Transverse colon (tissue), 4 donors: ENCODE data around the gene EIF5B.

ENCODE experiments used
- CTCF ChIP-seq, 5 experiments: fragments of 200-600 bp in 3 of 5; fragments of 450-650 bp in 2 of 5; sonication (generic) in 3 of 5; IDR thresholded peaks; 1 replicate in 2 of 5; 2 replicates in 3 of 5; pipeline ENCODE4 v1.5.1; 2016 to 2017; ENCODE audit warnings: antibody characterized with exemption in 5 of 5, inconsistent platforms in 3 of 5, mild to moderate bottlenecking in 2 of 5, moderate library complexity in 1 of 5
- EP300 ChIP-seq: sonication (generic); formaldehyde crosslinking; IDR thresholded peaks from one replicate; pipeline ENCODE4 v1.6.1; 2017; ENCODE audit warnings: antibody characterized with exemption, low read depth
- POLR2A ChIP-seq: fragments of 450-650 bp; IDR thresholded peaks from one replicate; pipeline ENCODE4 v1.6.1; 2016; ENCODE audit warnings: antibody characterized with exemption, mild to moderate bottlenecking, moderate library complexity
- POLR2AphosphoS5 ChIP-seq, 3 donors: sonication (generic); formaldehyde crosslinking; IDR thresholded peaks; one replicate each; pipeline ENCODE4 v1.6.1; 2016; ENCODE audit warnings: antibody characterized with exemption in 3 of 3

- no peak for TF ChIP-seq POLR2A
- TF ChIP-seq CTCF (IDR thresholded peaks at IDR 0.05): no peak
- no peak for TF ChIP-seq POLR2AphosphoS5 (IDR thresholded peaks at IDR 0.05)
- TF ChIP-seq EP300: no peak
Measured at GRCh38 chr2:99445065-99445464, 107.9 kb downstream of the EIF5B start.
